GM19193 (cell line): ENCODE measurements around the gene SYT2.

ENCODE experiments used
- POLR2A ChIP-seq: IDR thresholded peaks from 4 replicates; pipeline ENCODE4 v1.6.1; 2011; ENCODE audit not compliant: insufficient read depth, insufficient read length; ENCODE audit errors: extremely low read depth

Gene SYT2

GRCh38 chr1:202662081-202662480, 48.2 kb downstream of the SYT2 start:
- no peak for TF ChIP-seq POLR2A

GRCh38 chr1:202661136-202661845, 49.0 kb downstream of the SYT2 start:
- TF ChIP-seq POLR2A = no peak

GRCh38 chr1:202659974-202660373, 50.3 kb downstream of the SYT2 start:
- TF ChIP-seq POLR2A = no peak

- no peak for TF ChIP-seq POLR2A
Observed at GRCh38 chr1:202659541-202659940, 50.7 kb downstream of the SYT2 start.

- no peak for TF ChIP-seq POLR2A
Observed at GRCh38 chr1:202658769-202659168, 51.5 kb downstream of the SYT2 start.

- no peak for TF ChIP-seq POLR2A
Observed at GRCh38 chr1:202658251-202658759, 51.9 kb downstream of the SYT2 start.

- TF ChIP-seq POLR2A = no peak
Observed at GRCh38 chr1:202656951-202657646, 53.2 kb downstream of the SYT2 start.

GRCh38 chr1:202656057-202656456, 54.2 kb downstream of the SYT2 start:
- no peak for TF ChIP-seq POLR2A

- TF ChIP-seq POLR2A = no peak
Observed at GRCh38 chr1:202654079-202654478, 56.2 kb downstream of the SYT2 start.

- TF ChIP-seq POLR2A = no peak
Observed at GRCh38 chr1:202649553-202650392, 60.5 kb downstream of the SYT2 start.

- TF ChIP-seq POLR2A = no peak
Observed at GRCh38 chr1:202648605-202649226, 61.5 kb downstream of the SYT2 start.

GRCh38 chr1:202645097-202645476, 65.2 kb downstream of the SYT2 start:
- no peak for TF ChIP-seq POLR2A

GRCh38 chr1:202644219-202645096, 65.8 kb downstream of the SYT2 start:
- TF ChIP-seq POLR2A = no peak
